Nephron progenitor cell (in vitro differentiated cells): ENCODE measurements around the gene COL5A1.

Experiments
- DNase-seq: peaks from one replicate; pipeline ENCODE4 v3.0.0; 2021
- H3K27ac Mint-ChIP-seq: 2 replicates; pipeline ENCODE4 v1.8.0; 2021; ENCODE audit warnings: mild to moderate bottlenecking, moderate library complexity, mixed read lengths
- H3K27me3 Mint-ChIP-seq: 2 replicates; pipeline ENCODE4 v1.8.0; 2021; ENCODE audit warnings: mild to moderate bottlenecking, low read depth, mixed read lengths; ENCODE audit not compliant: poor library complexity
- H3K36me3 Mint-ChIP-seq: 2 replicates; pipeline ENCODE4 v1.8.0; 2021; ENCODE audit warnings: low read depth, mixed read lengths
- H3K4me1 Mint-ChIP-seq: 2 replicates; pipeline ENCODE4 v1.8.0; 2021; ENCODE audit warnings: mixed read lengths
- H3K4me3 Mint-ChIP-seq: 2 replicates; pipeline ENCODE4 v1.8.0; 2021; ENCODE audit warnings: mild to moderate bottlenecking, moderate library complexity, mixed read lengths
- H3K9me3 Mint-ChIP-seq: 2 replicates; pipeline ENCODE4 v1.8.0; 2021; ENCODE audit warnings: mild to moderate bottlenecking, moderate library complexity, mixed read lengths
- CTCF ChIP-seq: fragments of 200-600 bp; sonication (generic); IDR thresholded peaks from 2 replicates; pipeline ENCODE4 v1.5.0; 2021; ENCODE audit warnings: antibody characterized with exemption

The COL5A1 gene

GRCh38 chr9:134693011-134693410 is 51.4 kb downstream of the COL5A1 start:
- no peaks in the 10 kb centered on the region for H3K36me3 Mint-ChIP-seq
- peak overlapping the region; percentile 66 for H3K27ac Mint-ChIP-seq
- H3K4me1 Mint-ChIP-seq: peaks cover 29% of the 10 kb centered on the region
- TF ChIP-seq CTCF: no peak
- H3K9me3 Mint-ChIP-seq: no peaks in the 10 kb centered on the region
- no peak for DNase-seq
- no peak overlapping the region for H3K4me3 Mint-ChIP-seq
- H3K27me3 Mint-ChIP-seq: no peaks in the 10 kb centered on the region

GRCh38 chr9:134693641-134694367 is 52.2 kb downstream of the COL5A1 start:
- Mint-ChIP-seq H3K4me1 (peaks cover 29% of the 10 kb centered on the region), H3K27me3 (no peaks in the 10 kb centered on the region), H3K36me3 (no peaks in the 10 kb centered on the region), H3K27ac (no peak overlapping the region), H3K4me3 (no peak overlapping the region), H3K9me3 (no peaks in the 10 kb centered on the region)
- DNase-seq: no peak
- no peak for TF ChIP-seq CTCF

GRCh38 chr9:134694368-134694665 is 52.7 kb downstream of the COL5A1 start:
- H3K27ac Mint-ChIP-seq: no peak overlapping the region
- no peaks in the 10 kb centered on the region for H3K36me3 Mint-ChIP-seq
- no peaks in the 10 kb centered on the region for H3K27me3 Mint-ChIP-seq
- H3K4me3 Mint-ChIP-seq: no peak overlapping the region
- peaks cover 29% of the 10 kb centered on the region for H3K4me1 Mint-ChIP-seq
- H3K9me3 Mint-ChIP-seq: no peaks in the 10 kb centered on the region
- no peak for DNase-seq
- TF ChIP-seq CTCF: no peak

- peaks cover 29% of the 10 kb centered on the region for H3K4me1 Mint-ChIP-seq
- H3K27me3 Mint-ChIP-seq: no peaks in the 10 kb centered on the region
- no peaks in the 10 kb centered on the region for H3K9me3 Mint-ChIP-seq
- no peak overlapping the region for H3K4me3 Mint-ChIP-seq
- no peaks in the 10 kb centered on the region for H3K36me3 Mint-ChIP-seq
- TF ChIP-seq CTCF: no peak
- no peak for DNase-seq
- no peak overlapping the region for H3K27ac Mint-ChIP-seq
Observed at GRCh38 chr9:134694714-134695113, 53.1 kb downstream of the COL5A1 start.

- peaks cover 25% of the 10 kb centered on the region for H3K4me1 Mint-ChIP-seq
- no peak for DNase-seq
- H3K27ac Mint-ChIP-seq: no peak overlapping the region
- H3K9me3 Mint-ChIP-seq: no peaks in the 10 kb centered on the region
- H3K27me3 Mint-ChIP-seq: no peaks in the 10 kb centered on the region
- no peaks in the 10 kb centered on the region for H3K36me3 Mint-ChIP-seq
- H3K4me3 Mint-ChIP-seq: no peak overlapping the region
- TF ChIP-seq CTCF: no peak
Observed at GRCh38 chr9:134695144-134695543, 53.5 kb downstream of the COL5A1 start.

GRCh38 chr9:134696433-134696832 is 54.8 kb downstream of the COL5A1 start:
- H3K4me1 Mint-ChIP-seq: peaks cover 12% of the 10 kb centered on the region
- H3K9me3 Mint-ChIP-seq: no peaks in the 10 kb centered on the region
- no peaks in the 10 kb centered on the region for H3K27me3 Mint-ChIP-seq
- no peak overlapping the region for H3K27ac Mint-ChIP-seq
- H3K36me3 Mint-ChIP-seq: no peaks in the 10 kb centered on the region
- no peak overlapping the region for H3K4me3 Mint-ChIP-seq
- no peak for TF ChIP-seq CTCF
- DNase-seq: no peak
